ENCODE measurements around the gene PHF11.
"Not testable (repeated sequence)": the region's sequence is repeated elsewhere in the genome, so short reads cannot be mapped to it uniquely, and the experiment has no call there.

The PHF11 gene

DNA sequence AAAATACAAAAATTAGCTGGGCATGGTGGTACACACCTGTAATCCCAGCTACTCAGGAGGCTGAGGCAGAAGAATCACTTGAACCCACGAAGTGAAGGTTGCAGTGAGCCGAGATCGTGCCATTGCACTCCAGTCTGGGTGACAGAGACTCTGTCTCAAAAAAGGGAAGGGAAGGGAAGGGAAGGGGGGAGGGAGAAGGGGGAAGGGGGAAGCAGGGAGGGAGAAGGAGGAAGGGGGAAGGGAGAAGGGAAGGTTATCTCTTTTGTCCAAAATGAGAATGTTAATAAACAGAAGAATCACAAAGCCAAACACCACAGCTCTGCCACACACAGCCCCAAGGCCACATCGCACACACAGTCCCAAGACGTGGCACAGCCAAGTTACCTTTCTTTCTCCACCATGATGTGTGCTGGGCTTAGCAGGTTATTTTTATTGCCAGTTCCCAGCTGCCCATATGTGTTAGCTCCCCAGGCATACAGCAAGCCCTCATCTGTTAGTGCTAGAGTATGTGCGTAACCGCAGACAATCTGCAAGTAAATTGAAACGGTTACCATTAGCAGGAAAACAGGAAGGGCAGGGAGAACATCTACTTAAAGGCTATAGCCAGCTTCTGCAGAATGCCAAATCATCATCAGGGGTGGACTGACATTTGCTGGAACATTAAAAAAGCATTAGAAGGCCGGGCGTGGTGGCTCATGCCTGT is 55.3 kb downstream of the PHF11 start:
- DNase-seq = no peak

DNA sequence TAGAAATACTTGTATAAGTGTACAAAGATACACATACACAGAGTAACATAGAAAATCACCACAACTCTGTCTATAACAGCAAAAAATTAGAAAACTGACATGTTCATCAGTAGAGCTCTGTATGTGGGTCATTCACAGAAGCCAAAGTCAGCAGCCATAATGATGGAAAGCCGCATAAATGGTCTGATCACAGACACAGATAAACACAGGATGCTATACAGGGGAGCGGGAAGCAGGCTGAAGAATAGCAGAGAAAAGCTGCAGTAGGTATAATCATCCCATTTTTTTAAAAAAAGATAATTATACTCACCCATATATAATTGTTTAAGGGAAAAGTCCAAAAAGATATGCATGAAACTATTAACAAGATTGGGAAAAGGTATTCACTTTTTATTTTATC is 58.1 kb downstream of the PHF11 start:
- DNase-seq = no peak

DNA sequence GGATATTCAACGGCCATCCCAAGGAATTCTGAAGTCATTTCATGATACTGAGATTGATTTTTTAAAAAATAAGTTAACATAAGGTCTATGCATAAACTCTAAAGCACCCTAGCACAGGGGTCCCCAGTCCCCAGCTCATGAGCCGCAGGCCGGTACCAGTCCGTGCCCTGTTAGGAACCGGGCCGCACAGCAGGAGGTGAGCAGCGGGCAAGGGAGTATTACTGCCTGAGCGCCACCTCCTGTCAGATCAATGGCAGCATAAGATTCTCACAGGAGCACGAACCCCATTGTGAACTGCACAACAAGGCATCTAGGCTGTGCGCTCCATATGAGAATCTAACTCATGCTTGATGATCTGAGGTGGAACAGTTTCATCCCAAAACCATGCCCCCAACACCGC is 58.6 kb downstream of the PHF11 start:
- DNase-seq = no peak

DNA sequence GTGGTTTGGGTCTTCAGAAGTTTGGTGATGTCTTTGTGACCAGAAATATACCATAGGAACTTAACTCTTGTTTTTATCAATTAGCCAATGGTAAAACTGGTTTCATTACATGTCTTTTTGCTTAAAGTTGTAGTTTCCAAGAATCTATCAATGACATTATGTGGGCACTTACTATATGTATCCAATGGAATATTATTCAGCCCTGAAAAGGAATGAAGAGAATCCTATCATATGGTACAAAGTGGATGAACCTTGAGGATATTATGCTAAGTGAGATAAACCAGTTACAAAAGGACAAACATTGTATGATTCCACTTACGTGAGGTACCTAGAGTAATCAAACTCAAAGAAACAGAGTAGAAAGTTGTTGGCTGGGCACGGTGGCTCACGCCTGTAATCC is 63.3 kb downstream of the PHF11 start:
- no peak for DNase-seq

DNA sequence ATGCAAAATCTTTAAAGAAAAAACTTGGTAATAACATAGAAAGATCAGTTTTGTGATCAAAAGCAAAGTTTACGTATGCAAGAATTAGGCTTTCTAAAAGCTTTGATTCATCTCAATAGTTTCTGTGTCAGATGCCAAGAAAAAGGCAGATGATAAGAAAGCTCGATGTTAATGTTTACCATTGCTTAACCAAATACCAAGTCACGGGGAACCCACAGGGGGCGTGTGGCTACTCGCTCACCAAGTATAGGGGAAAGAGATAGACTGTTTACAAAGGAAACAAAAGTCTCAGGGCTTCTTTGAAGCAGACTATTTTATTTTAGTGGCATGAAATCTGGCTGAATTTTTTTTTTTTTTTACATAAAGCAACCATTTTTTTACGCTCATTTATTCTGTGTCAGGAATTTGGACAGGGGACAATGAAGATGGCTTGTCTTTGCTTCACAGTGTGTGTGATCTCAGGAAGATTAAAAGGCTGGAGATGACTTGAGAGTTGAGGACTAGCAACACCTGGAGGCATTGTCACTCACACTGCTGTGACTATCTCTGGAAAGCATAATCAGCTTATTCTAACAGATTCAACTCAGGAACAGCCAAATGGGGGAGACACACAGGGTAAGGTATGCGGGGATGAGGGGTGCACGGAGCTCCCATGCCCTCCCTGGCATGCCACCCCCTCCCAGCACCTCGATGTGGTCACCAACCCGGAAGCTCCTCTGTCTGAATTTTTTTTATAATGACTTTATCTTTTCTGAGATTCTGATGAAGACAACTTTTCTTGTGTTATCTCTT is 64.7 kb downstream of the PHF11 start:
- no peak for DNase-seq

DNA sequence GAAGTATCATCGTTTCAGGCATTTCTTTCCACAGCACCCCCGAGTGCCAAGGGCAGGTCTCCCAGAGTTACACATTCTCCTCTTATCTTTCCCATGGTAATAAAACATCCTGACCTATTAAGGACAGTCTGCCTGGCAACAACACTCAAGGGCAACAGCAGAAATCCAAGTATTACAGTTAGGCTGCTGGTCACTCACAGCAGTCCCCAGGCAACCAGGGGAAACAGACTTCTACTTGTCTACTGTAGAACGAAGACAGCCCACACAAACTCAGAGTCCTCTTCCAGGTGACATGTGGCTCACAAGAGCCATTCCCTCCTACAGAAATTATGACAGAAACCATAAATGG is 65.3 kb downstream of the PHF11 start:
- DNase-seq = no peak

DNA sequence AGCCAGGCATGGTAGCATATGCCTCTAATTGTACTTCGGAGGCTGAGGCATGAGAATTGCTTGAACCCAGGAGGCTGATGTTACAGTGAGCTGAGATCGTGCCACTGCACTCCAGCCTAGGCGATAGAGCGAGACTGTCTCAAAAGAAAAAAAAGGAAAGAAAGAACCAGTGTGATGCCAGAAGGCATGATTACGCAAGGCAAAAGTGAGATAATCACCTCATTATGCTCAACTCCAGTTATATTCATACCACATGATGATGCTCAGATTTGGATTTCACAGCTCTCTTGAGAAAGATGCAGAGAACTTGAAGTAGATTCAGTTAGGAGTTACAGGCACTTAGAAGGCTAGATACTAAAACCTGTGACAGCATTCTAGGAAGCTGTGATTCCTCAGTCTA is 67.8 kb downstream of the PHF11 start:
- no peak for DNase-seq

DNA sequence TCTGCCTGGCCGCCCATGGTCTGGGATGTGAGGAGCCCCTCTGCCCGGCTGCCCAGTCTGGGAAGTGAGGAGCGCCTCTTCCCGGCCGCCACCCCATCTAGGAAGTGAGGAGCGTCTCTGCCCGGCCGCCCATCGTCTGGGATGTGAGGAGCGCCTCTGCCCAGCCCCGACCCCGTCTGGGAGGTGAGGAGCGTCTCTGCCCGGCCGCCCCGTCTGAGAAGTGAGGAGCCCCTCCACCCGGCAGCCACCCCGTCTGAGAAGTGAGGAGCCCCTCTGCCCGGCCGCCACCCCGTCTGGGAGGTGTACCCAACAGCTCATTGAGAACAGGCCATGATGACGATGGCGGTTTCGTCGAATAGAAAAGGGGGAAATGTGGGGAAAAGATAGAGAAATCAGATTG is 69.7 kb downstream of the PHF11 start:
- not testable (repeated sequence) for DNase-seq

DNA sequence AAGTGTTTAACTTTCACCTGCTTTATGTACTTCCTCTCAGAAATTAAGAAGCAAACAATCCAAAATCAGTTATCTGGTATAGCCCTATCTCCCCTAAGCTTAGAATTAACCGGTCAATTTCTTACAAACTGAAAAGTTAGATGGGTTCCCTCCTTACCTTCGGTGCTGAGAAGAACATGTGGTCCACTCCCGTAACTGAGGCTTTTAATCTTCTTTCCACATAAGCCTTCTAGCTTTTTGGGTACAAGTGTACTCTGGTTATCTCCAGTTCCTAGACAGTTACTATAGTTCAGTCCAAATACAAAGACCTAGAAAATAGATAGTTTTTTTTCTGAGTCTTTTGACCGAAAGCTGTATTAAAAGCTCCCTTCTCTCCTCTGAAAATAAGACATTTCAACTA is 70.7 kb downstream of the PHF11 start:
- DNase-seq = no peak

DNA sequence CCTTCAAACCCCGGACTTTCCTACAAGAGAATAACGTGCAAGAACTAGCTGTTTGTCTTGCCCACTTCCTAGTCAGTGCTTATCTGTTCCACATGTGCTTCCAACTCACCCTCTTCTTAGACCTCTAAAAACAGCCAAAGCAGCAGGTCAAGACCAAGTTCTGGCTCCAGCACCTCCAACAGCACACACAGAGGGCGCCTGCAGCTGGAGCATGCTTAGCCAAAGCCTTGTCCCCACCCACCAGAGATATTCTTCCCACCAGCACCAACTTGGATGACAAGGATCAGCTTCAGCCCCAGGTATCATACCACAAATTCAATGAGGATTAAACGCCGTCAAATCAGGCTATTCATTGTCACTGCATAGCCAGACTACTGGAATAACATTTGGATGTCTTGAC is 71.7 kb downstream of the PHF11 start:
- DNase-seq = no peak

DNA sequence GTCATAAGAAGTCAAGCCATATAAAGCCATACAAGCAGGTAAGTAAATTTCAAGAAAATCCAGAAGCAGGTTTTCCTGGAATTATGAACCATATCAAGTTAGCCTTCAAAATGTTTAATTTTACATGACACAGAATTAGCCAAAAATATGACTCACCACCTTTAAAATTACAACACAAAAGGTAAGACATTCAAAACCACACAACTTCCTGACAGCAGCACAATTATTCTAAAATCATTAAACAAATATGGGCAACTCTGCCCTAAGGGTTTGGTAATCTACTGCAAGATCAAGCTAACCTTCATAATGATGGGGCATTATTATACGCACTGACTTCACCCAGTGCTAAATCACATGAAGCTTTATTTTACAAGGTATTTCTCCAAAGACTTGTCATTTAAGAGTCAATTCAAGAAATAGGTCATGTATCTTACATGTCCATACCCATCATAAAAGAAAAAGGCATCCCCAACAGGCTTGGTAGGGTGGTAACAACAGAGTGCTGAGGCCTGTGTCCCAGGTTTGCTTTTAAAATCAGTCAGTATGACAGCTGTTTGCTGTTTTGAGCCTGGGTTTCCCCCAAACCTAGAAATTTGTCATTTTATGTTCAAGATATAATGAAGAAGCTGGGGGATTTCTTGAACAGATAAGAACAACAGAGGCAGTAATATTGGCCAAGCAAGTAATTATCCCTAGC is 74.4 kb downstream of the PHF11 start:
- no peak for DNase-seq

DNA sequence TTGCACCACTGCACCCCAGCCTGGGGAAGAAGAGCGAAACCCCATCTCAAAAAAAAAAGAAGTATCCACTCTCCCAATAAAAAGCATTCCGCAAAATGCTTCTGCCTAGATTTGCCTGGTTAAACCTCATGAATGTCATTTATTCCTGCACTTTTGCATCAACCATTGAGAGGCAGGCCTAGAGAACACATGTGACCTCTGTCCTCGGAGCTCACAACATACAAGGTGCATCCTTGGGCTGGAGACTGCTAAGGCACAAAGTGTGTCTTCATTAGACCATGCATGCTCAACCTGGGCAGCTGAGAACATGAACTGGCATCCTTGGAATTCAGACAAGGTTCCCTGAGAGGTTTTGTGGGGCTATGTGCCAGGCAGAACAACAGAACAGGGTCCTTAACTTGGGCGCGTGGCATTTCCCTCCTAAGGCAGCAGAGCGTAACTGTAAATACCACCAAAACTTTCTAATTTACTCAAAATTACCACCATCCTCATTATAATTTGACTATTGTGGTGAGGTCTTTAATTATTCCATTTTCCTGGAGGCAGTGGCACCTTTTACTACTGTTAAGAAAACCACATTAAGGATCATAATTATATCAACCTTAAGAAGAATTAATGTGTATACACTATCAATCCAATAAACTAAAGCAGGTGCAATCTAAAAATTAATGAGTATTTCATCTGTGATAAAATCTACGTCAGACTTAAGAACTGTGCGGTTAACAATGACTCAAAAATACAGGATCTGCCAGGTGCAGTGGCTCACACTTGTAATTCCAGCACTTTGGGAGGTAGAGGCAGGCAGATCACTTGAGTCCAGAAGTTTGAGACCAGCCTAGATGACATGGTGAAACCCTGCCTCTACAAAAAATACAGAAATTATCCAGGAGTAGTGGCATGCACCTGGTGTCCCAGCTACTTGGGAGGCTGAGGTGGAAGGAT is 75.8 kb downstream of the PHF11 start:
- no peak for DNase-seq

All from T-helper 9 cell (primary cell).